HG03521 (cell line): ENCODE measurements around the gene SLC7A8.

Experiments used
- ATAC-seq: cut with Tn5 transposase; IDR thresholded peaks from one replicate; pipeline ENCODE4 v1.9.1; 2021; ENCODE audit warnings: mild to moderate bottlenecking, moderate library complexity; ENCODE audit not compliant: unreplicated experiment

The SLC7A8 gene

GRCh38 chr14:23183158-23183470 lies 346 bp downstream of the SLC7A8 start:
- no peak for ATAC-seq

GRCh38 chr14:23182372-23183157 lies 895 bp downstream of the SLC7A8 start:
- ATAC-seq = no peak

- ATAC-seq = no peak
These were observed 1.5 kb downstream of the SLC7A8 start for GRCh38 chr14:23181946-23182345.

GRCh38 chr14:23181453-23181852 lies 2.0 kb downstream of the SLC7A8 start:
- no peak for ATAC-seq

GRCh38 chr14:23177181-23177580 lies 6.3 kb downstream of the SLC7A8 start:
- ATAC-seq = no peak

GRCh38 chr14:23175823-23176222 lies 7.6 kb downstream of the SLC7A8 start:
- ATAC-seq = no peak

GRCh38 chr14:23174296-23175184 lies 8.9 kb downstream of the SLC7A8 start:
- ATAC-seq = no peak

GRCh38 chr14:23173796-23174195 lies 9.7 kb downstream of the SLC7A8 start:
- ATAC-seq = no peak

GRCh38 chr14:23173031-23173430 lies 10.4 kb downstream of the SLC7A8 start:
- no peak for ATAC-seq

GRCh38 chr14:23172574-23172973 lies 10.9 kb downstream of the SLC7A8 start:
- ATAC-seq = no peak

- no peak for ATAC-seq
These were observed 11.4 kb downstream of the SLC7A8 start for GRCh38 chr14:23172096-23172495.

- ATAC-seq = no peak
These were observed 12.1 kb downstream of the SLC7A8 start for GRCh38 chr14:23171222-23171975.

GRCh38 chr14:23169622-23170021 lies 13.8 kb downstream of the SLC7A8 start:
- no peak for ATAC-seq

- no peak for ATAC-seq
These were observed 15.2 kb downstream of the SLC7A8 start for GRCh38 chr14:23168246-23168645.

- no peak for ATAC-seq
These were observed 16.2 kb downstream of the SLC7A8 start for GRCh38 chr14:23167116-23167847.

GRCh38 chr14:23164949-23165348 lies 18.5 kb downstream of the SLC7A8 start:
- no peak for ATAC-seq

GRCh38 chr14:23164250-23164649 lies 19.2 kb downstream of the SLC7A8 start:
- no peak for ATAC-seq

GRCh38 chr14:23163830-23164229 lies 19.6 kb downstream of the SLC7A8 start:
- no peak for ATAC-seq

GRCh38 chr14:23162800-23163199 lies 20.7 kb downstream of the SLC7A8 start:
- no peak for ATAC-seq

- no peak for ATAC-seq
These were observed 21.5 kb downstream of the SLC7A8 start for GRCh38 chr14:23162005-23162404.
